Duodenal mucosa (tissue), 2 donors: ENCODE measurements around the gene CNMD.
"Not testable (repeated sequence)": the region's sequence is repeated elsewhere in the genome, so short reads cannot be mapped to it uniquely, and the experiment has no call there.

Experiments
- H3K27ac ChIP-seq: one replicate; pipeline ENCODE4 v1.7.0; 2013; ENCODE audit warnings: low read depth, low read length
- H3K27me3 ChIP-seq, 2 donors: one replicate each; pipeline ENCODE4 v1.7.0; 2013; ENCODE audit warnings: low read length in 2 of 2, control low read depth in 1 of 2; ENCODE audit not compliant: insufficient read depth in 2 of 2, control insufficient read depth in 1 of 2
- H3K36me3 ChIP-seq, 2 donors: one replicate each; pipeline ENCODE4 v1.7.0; 2013; ENCODE audit warnings: low read length in 2 of 2, control low read depth in 1 of 2; ENCODE audit not compliant: insufficient read depth in 2 of 2, control insufficient read depth in 1 of 2
- H3K4me1 ChIP-seq, 2 donors: one replicate each; pipeline ENCODE4 v1.7.0; 2013; ENCODE audit warnings: low read length in 2 of 2, control low read depth in 1 of 2; ENCODE audit not compliant: insufficient read depth in 2 of 2, control insufficient read depth in 1 of 2
- H3K4me3 ChIP-seq, 2 donors: one replicate each; pipeline ENCODE4 v1.7.0; 2013; ENCODE audit warnings: low read length in 2 of 2, low read depth in 1 of 2
- H3K9ac ChIP-seq, 2 donors: one replicate each; pipeline ENCODE4 v1.7.0; 2013; ENCODE audit warnings: low read length in 2 of 2, low read depth in 1 of 2
- H3K9me3 ChIP-seq, 2 donors: one replicate each; pipeline ENCODE4 v1.7.0; 2013; ENCODE audit warnings: low read length in 2 of 2, control low read depth in 1 of 2; ENCODE audit not compliant: control insufficient read depth in 1 of 2

Gene CNMD

DNA sequence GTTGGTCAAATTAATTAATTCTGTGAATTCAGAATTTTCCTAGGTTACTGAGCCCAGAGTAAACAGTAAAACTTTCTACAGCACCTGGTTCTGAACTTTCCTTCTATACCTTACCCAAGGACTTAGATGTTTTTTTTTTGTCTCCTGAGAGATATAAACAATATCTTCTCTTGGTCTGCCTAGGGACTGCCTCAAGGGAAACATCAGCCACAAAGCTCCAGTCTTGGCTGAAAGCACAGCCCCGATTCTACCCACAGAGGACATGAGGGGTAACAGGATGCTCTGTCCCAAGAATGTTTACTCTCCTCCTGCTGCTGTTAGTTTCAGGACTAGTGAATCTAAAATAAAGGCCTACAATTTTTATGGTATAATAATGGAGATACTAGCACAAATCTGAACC is 14.3 kb downstream of the CNMD start:
- Histone ChIP-seq H3K4me1 (no peaks in the 10 kb centered on the region), H3K9me3 (no peaks in the 10 kb centered on the region), H3K4me3 (no peak overlapping the region), H3K9ac (no peak overlapping the region), H3K27ac (no peak overlapping the region), H3K36me3 (no peaks in the 10 kb centered on the region), H3K27me3 (no peaks in the 10 kb centered on the region)

- Histone ChIP-seq H3K9ac (no peak overlapping the region), H3K9me3 (no peaks in the 10 kb centered on the region), H3K4me3 (no peak overlapping the region), H3K27ac (no peak overlapping the region), H3K36me3 (no peaks in the 10 kb centered on the region), H3K4me1 (no peaks in the 10 kb centered on the region), H3K27me3 (no peaks in the 10 kb centered on the region)
Measured at GRCh38 chr13:52723181-52723580, 16.4 kb downstream of the CNMD start.

GRCh38 chr13:52721356-52721755 is 18.3 kb downstream of the CNMD start:
- not testable (repeated sequence) for H3K36me3 ChIP-seq, H3K27ac ChIP-seq, H3K9ac ChIP-seq, H3K4me1 ChIP-seq, H3K9me3 ChIP-seq, H3K27me3 ChIP-seq, H3K4me3 ChIP-seq

GRCh38 chr13:52720904-52721303 is 18.7 kb downstream of the CNMD start:
- H3K27me3 ChIP-seq, H3K4me1 ChIP-seq, H3K4me3 ChIP-seq, H3K27ac ChIP-seq, H3K9ac ChIP-seq, H3K9me3 ChIP-seq, H3K36me3 ChIP-seq: not testable (repeated sequence)

DNA sequence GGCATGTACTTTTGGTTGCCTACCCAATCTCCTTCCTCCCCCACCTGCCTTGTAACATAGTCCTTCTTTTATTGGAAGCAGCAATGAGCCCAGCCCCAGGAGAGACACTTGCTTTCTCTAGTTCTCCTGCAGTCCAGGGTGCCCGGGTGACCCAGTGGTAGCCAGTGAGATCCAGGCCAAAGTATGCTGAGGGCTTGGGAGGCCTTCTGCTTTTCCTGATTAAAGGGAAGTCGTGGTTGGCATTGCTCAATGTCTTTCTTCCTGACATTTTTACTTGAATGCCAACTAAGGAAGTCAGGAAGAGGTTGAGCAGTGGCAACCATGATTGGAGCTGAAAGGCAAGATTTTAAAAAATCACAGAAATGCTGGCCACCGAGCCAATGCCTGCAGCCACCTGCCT is 25.7 kb downstream of the CNMD start:
- H3K27me3 ChIP-seq: no peaks in the 10 kb centered on the region
- H3K27ac ChIP-seq: no peak overlapping the region
- H3K4me1 ChIP-seq: no peaks in the 10 kb centered on the region
- no peak overlapping the region for H3K4me3 ChIP-seq
- no peaks in the 10 kb centered on the region for H3K9me3 ChIP-seq
- H3K9ac ChIP-seq: no peak overlapping the region
- H3K36me3 ChIP-seq: no peaks in the 10 kb centered on the region

- H3K9ac ChIP-seq: no peak overlapping the region
- H3K27ac ChIP-seq: no peak overlapping the region
- H3K27me3 ChIP-seq: no peaks in the 10 kb centered on the region
- H3K9me3 ChIP-seq: no peaks in the 10 kb centered on the region
- H3K4me3 ChIP-seq: no peak overlapping the region
- H3K36me3 ChIP-seq: no peaks in the 10 kb centered on the region
- H3K4me1 ChIP-seq: no peaks in the 10 kb centered on the region
Measured at GRCh38 chr13:52712385-52712784, 27.2 kb downstream of the CNMD start.

- Histone ChIP-seq H3K27me3 (no peaks in the 10 kb centered on the region), H3K4me3 (no peak overlapping the region), H3K27ac (no peak overlapping the region), H3K9me3 (no peaks in the 10 kb centered on the region), H3K9ac (no peak overlapping the region), H3K36me3 (no peaks in the 10 kb centered on the region), H3K4me1 (no peaks in the 10 kb centered on the region)
Measured at GRCh38 chr13:52711286-52711685, 28.3 kb downstream of the CNMD start.

DNA sequence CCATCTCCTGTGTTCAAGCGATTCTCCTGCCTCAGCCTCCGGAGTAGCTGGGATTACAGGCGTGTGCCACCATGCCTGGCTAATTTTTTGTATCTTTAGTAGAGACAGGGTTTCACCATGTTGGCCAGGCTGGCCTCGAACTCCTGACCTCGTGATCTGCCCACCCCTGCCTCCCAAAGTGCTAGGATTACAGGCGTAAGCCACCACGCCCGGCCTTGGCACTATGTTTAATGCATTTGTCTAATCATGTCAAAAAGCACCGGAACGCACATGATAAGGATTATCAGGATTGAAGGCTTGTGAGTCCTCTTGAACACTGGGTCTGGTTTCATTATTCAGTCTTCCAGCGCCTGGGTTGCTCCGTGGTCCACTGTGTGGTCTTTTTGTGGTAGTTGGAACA is 31.4 kb downstream of the CNMD start:
- H3K9ac ChIP-seq, H3K4me1 ChIP-seq: not testable (repeated sequence)

DNA sequence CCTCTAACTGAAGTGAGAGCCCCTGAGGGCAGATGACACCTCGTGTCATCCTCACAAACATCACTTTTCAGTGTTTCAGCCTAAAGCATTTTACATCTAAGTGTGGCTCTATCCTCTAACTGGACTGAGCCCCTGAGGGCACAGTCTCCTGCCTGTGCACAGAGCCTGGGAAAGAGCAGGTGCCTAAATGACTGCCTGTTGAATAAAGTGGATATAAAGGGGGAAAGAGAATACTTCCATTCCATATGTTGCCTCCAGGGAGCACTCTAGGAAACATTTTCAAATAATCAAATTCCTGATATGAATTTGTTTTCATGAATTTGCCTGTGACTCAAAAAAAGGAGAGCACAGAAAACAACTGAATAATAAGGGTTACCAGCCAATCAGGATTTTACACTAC is 32.2 kb downstream of the CNMD start:
- H3K9me3 ChIP-seq: no peaks in the 10 kb centered on the region
- H3K4me3 ChIP-seq: no peak overlapping the region
- H3K4me1 ChIP-seq: no peaks in the 10 kb centered on the region
- H3K27ac ChIP-seq: no peak overlapping the region
- H3K27me3 ChIP-seq: no peaks in the 10 kb centered on the region
- no peak overlapping the region for H3K9ac ChIP-seq
- no peaks in the 10 kb centered on the region for H3K36me3 ChIP-seq

More for the DNA sequence above, 31.4 kb downstream of the CNMD start:
- H3K27ac ChIP-seq, H3K36me3 ChIP-seq, H3K9me3 ChIP-seq, H3K4me3 ChIP-seq, H3K27me3 ChIP-seq: not testable (repeated sequence)

- H3K9me3 ChIP-seq: no peaks in the 10 kb centered on the region
- H3K27me3 ChIP-seq: no peaks in the 10 kb centered on the region
- H3K4me3 ChIP-seq: no peak overlapping the region
- H3K9ac ChIP-seq: no peak overlapping the region
- H3K27ac ChIP-seq: no peak overlapping the region
- no peaks in the 10 kb centered on the region for H3K36me3 ChIP-seq
- H3K4me1 ChIP-seq: no peaks in the 10 kb centered on the region
Measured at GRCh38 chr13:52706081-52706480, 33.5 kb downstream of the CNMD start.

DNA sequence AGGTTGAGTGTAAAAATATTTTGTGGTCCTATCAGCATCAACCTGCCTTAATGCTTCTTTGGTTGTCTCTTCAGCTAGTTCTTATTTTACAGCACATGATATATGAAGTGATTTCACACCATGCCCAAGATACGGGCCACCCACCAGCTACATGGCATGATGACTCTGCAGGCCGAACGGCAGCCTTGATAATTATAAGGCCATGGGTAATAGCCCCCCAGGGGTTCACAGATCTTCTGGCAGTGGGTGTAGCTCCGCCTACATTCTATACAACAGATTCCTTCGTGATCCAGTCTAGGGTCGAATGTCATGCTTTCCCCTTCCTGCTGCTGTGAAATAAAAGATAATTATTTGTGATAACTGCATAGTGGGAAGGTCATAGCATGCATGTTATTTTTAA is 36.1 kb downstream of the CNMD start:
- no peaks in the 10 kb centered on the region for H3K36me3 ChIP-seq
- no peak overlapping the region for H3K27ac ChIP-seq
- H3K4me3 ChIP-seq: no peak overlapping the region
- H3K9me3 ChIP-seq: no peaks in the 10 kb centered on the region
- no peaks in the 10 kb centered on the region for H3K27me3 ChIP-seq
- H3K9ac ChIP-seq: no peak overlapping the region
- no peaks in the 10 kb centered on the region for H3K4me1 ChIP-seq
